H1 (cell line): ENCODE data around the gene RIN2. TPM values are rescaled to one million over a fixed set of nuclear protein-coding genes. Genes with fewer than 3 reads are reported as not detected.

Experiments
- CTCF ChIA-PET: fragments of 300-600 bp; sonication (Branson Sonifier 250); formaldehyde crosslinking; loops from one replicate; lab custom pipeline; 2021; ENCODE audit not compliant: partially characterized antibody; lab: Charles Lee
- POLR2A ChIA-PET: fragments of 300-600 bp; sonication (Branson Sonifier 250); formaldehyde crosslinking; loops from one replicate; lab custom pipeline; 2021; ENCODE audit warnings: inconsistent platforms; ENCODE audit not compliant: partially characterized antibody; lab: Charles Lee
- DNase-seq, 2 experiments: peaks; one replicate each; pipeline versions ENCODE4 v3.0.0 to v3.0.0-alpha.2; 2010 to 2022; ENCODE audit warnings: low spot score in 2 of 2, low read depth in 1 of 2, mixed read lengths in 1 of 2
- FAIRE-seq: peaks from 2 replicates; lab custom pipeline; 2011; peaks lifted over from hg19 to GRCh38; lab: Jason Lieb, UNC
- H2AFZ ChIP-seq: 2 replicates; pipeline ENCODE4 v1.8.1; 2012; ENCODE audit warnings: low read length, inconsistent platforms
- H2AK5ac ChIP-seq: 2 replicates; pipeline ENCODE4 v1.6.1; 2013; ENCODE audit warnings: low read depth, low read length
- H2BK120ac ChIP-seq: replicated peaks from 2 replicates; pipeline ENCODE3; 2013; ENCODE audit warnings: low read depth, low read length, inconsistent platforms
- H2BK12ac ChIP-seq: 2 replicates; pipeline ENCODE4 v1.6.1; 2013; ENCODE audit warnings: low read depth, low read length
- H2BK15ac ChIP-seq: 2 replicates; pipeline ENCODE4 v1.6.1; 2013; ENCODE audit warnings: low read length
- H2BK20ac ChIP-seq: 2 replicates; pipeline ENCODE4 v1.6.1; 2013; ENCODE audit warnings: low read length
- H2BK5ac ChIP-seq: 2 replicates; pipeline ENCODE4 v1.6.1; 2013; ENCODE audit warnings: low read depth, low read length
- H3K14ac ChIP-seq: 2 replicates; pipeline ENCODE4 v1.6.1; 2013; ENCODE audit warnings: inconsistent platforms; ENCODE audit not compliant: insufficient read length
- H3K18ac ChIP-seq: 2 replicates; pipeline ENCODE4 v1.6.1; 2013; ENCODE audit warnings: low read length; ENCODE audit errors: extremely low read depth
- H3K23ac ChIP-seq: 2 replicates; pipeline ENCODE4 v1.6.1; 2013; ENCODE audit warnings: inconsistent platforms; ENCODE audit not compliant: insufficient read length
- H3K23me2 ChIP-seq: 2 replicates; pipeline ENCODE4 v1.6.1; 2013; ENCODE audit warnings: low read depth, low read length
- H3K27ac ChIP-seq: 2 replicates; pipeline ENCODE4 v1.6.1; 2011; ENCODE audit warnings: low read depth, low read length, inconsistent platforms
- H3K27me3 ChIP-seq, 4 experiments: replicated peaks in 1 of 4; 1 replicate in 1 of 4; 2 replicates in 3 of 4; pipeline versions ENCODE4 v1.6.1 to v1.8.1; 2011 to 2013; ENCODE audit warnings: low read length in 3 of 4, mild to moderate bottlenecking in 3 of 4, inconsistent platforms in 2 of 4, mixed read lengths in 2 of 4, moderate library complexity in 1 of 4; ENCODE audit not compliant: control insufficient read depth in 3 of 4, insufficient read depth in 3 of 4; ENCODE audit errors: extremely low read depth in 1 of 4
- H3K36me3 ChIP-seq, 4 experiments: 2 replicates each; pipeline versions ENCODE4 v1.6.1 to v1.8.1; 2011 to 2013; ENCODE audit warnings: mild to moderate bottlenecking in 4 of 4, low read length in 3 of 4, moderate library complexity in 2 of 4, control low read depth in 1 of 4, inconsistent platforms in 1 of 4; ENCODE audit not compliant: insufficient read depth in 4 of 4, control insufficient read depth in 2 of 4
- H3K4ac ChIP-seq: replicated peaks from 2 replicates; pipeline ENCODE3; 2013; ENCODE audit warnings: low read length, low read depth, mixed read lengths, inconsistent platforms; ENCODE audit not compliant: insufficient read length
- H3K4me1 ChIP-seq, 4 experiments: replicated peaks in 1 of 4; 1 replicate in 1 of 4; 2 replicates in 3 of 4; pipeline versions ENCODE4 v1.6.1 to v1.8.1; 2011 to 2013; ENCODE audit warnings: low read length in 3 of 4, inconsistent platforms in 2 of 4, mixed read lengths in 1 of 4; ENCODE audit not compliant: insufficient read depth in 4 of 4, control insufficient read depth in 3 of 4
- H3K4me2 ChIP-seq, 2 experiments: 2 replicates each; pipeline versions ENCODE4 v1.6.1 to v1.8.1; 2011 to 2013; ENCODE audit warnings: low read depth in 2 of 2, low read length in 2 of 2, control low read depth in 1 of 2, inconsistent platforms in 1 of 2, mild to moderate bottlenecking in 1 of 2; ENCODE audit not compliant: insufficient read depth in 1 of 2
- H3K4me3 ChIP-seq, 4 experiments: fragments of 200-600, 300-600 bp in 1 of 4; sonication (generic), shearing (Covaris generic), sonication (Bioruptor Twin) in 1 of 4; 2 replicates each; pipeline versions ENCODE4 v1.5.1 to v1.8.1; 2011 to 2016; ENCODE audit warnings: low read length in 4 of 4, low read depth in 3 of 4, control low read depth in 2 of 4, inconsistent platforms in 2 of 4, mild to moderate bottlenecking in 2 of 4, mixed read lengths in 1 of 4, moderate library complexity in 1 of 4; ENCODE audit not compliant: insufficient read depth in 2 of 4; ENCODE audit errors: extremely low read depth in 1 of 4
- H3K56ac ChIP-seq: replicated peaks from 2 replicates; pipeline ENCODE3; 2013; ENCODE audit warnings: low read depth, mild to moderate bottlenecking, mixed read lengths, low read length, inconsistent platforms; ENCODE audit not compliant: insufficient read length
- H3K79me1 ChIP-seq: 2 replicates; pipeline ENCODE4 v1.6.1; 2013; ENCODE audit warnings: low read depth, low read length, control low read depth
- H3K79me2 ChIP-seq, 2 experiments: 2 replicates each; pipeline versions ENCODE4 v1.6.1 to v1.8.1; 2012 to 2013; ENCODE audit warnings: low read length in 2 of 2, mild to moderate bottlenecking in 2 of 2, inconsistent platforms in 1 of 2; ENCODE audit not compliant: insufficient read depth in 2 of 2, control insufficient read depth in 1 of 2
- H3K9ac ChIP-seq, 4 experiments: replicated peaks in 1 of 4; 1 replicate in 1 of 4; 2 replicates in 3 of 4; pipeline versions ENCODE4 v1.6.1 to v1.8.1; 2011 to 2013; ENCODE audit warnings: low read depth in 3 of 4, low read length in 3 of 4, control low read depth in 2 of 4, mild to moderate bottlenecking in 2 of 4, moderate library complexity in 2 of 4, inconsistent platforms in 1 of 4; ENCODE audit errors: extremely low read depth in 1 of 4
- H3K9me3 ChIP-seq, 2 experiments: 2 replicates each; pipeline versions ENCODE4 v1.6.1 to v1.8.1; 2012 to 2013; ENCODE audit warnings: mild to moderate bottlenecking in 2 of 2, moderate library complexity in 2 of 2, control low read depth in 1 of 2, inconsistent platforms in 1 of 2, low read depth in 1 of 2, low read length in 1 of 2, mixed read lengths in 1 of 2; ENCODE audit not compliant: insufficient read depth in 2 of 2
- H4K20me1 ChIP-seq, 2 experiments: replicated peaks in 1 of 2; 2 replicates each; pipeline versions ENCODE3 to v1.8.1; 2011 to 2013; ENCODE audit warnings: inconsistent platforms in 2 of 2, low read length in 2 of 2, mild to moderate bottlenecking in 1 of 2; ENCODE audit not compliant: insufficient read depth in 2 of 2, control insufficient read depth in 1 of 2
- H4K5ac ChIP-seq: 2 replicates; pipeline ENCODE4 v1.6.1; 2013; ENCODE audit warnings: low read length, low read depth, mixed read lengths, inconsistent platforms; ENCODE audit not compliant: insufficient read length
- H4K8ac ChIP-seq: 2 replicates; pipeline ENCODE4 v1.8.0; 2013; ENCODE audit warnings: mild to moderate bottlenecking, moderate library complexity, low read length, inconsistent platforms; ENCODE audit not compliant: insufficient read depth; ENCODE audit errors: extremely low read depth
- H4K91ac ChIP-seq: replicated peaks from 2 replicates; pipeline ENCODE3; 2013; ENCODE audit warnings: low read length, mixed read lengths, inconsistent platforms; ENCODE audit not compliant: insufficient read length
- BRCA1 ChIP-seq: IDR thresholded peaks from 2 replicates; pipeline ENCODE4 v1.6.1; 2012; ENCODE audit warnings: low read depth, low read length, improper control_type of control experiment
- JUND ChIP-seq: IDR thresholded peaks from 2 replicates; pipeline ENCODE4 v1.6.1; 2011; ENCODE audit warnings: mild to moderate bottlenecking, improper control_type of control experiment, low read length
- KDM5A ChIP-seq: fragments of 200-600 bp; IDR thresholded peaks from 2 replicates; pipeline ENCODE4 v1.7.1; 2012; ENCODE audit warnings: mild to moderate bottlenecking, low read length, inconsistent platforms, mixed read lengths
- NRF1 ChIP-seq: IDR thresholded peaks from 2 replicates; pipeline ENCODE4 v1.6.1; 2011; ENCODE audit warnings: mild to moderate bottlenecking, low read depth, low read length, improper control_type of control experiment
- RXRA ChIP-seq: IDR thresholded peaks from 2 replicates; pipeline ENCODE4 v1.6.1; 2011; ENCODE audit warnings: low read depth, mild to moderate bottlenecking, low read length, moderate library complexity; ENCODE audit not compliant: insufficient read depth
- SAP30 ChIP-seq: fragments of 300-600 bp; sonication (generic); IDR thresholded peaks from 2 replicates; pipeline ENCODE4 v1.7.1; 2012; ENCODE audit warnings: low read length, moderate library complexity, mild to moderate bottlenecking, inconsistent platforms; ENCODE audit not compliant: insufficient read depth, insufficient replicate concordance
- WGBS, 2 experiments: shearing (Covaris generic) in 1 of 2; methylation state at CpG; one replicate each; pipeline versions ENCODE4 v1.1.6 to v1.1.7; 2013 to 2015; ENCODE audit warnings: low lambda C conversion rate in 2 of 2, mixed read lengths in 2 of 2, inconsistent platforms in 1 of 2, low coverage in 1 of 2, missing lambda C conversion rate in 1 of 2; ENCODE audit not compliant: insufficient replicate concordance in 2 of 2, insufficient coverage in 1 of 2, insufficient read length in 1 of 2; ENCODE audit errors: extremely low coverage in 1 of 2, missing lambda C conversion rate in 1 of 2; 5-methylcytosine and 5-hydroxymethylcytosine counted together
- polyA plus RNA-seq, 7 experiments: library from polyadenylated mRNA; depleted of rRNA in 3 of 7; stranded (reverse) in 5 of 7; unstranded in 2 of 7; fragments of >200 nt in 5 of 7; fragments of 200-250 nt in 2 of 7; gene quantifications; 1 replicate in 5 of 7; 2 replicates in 1 of 7; 4 replicates in 1 of 7; pipeline versions ENCODE4 v1.2.1 to v1.2.3, GENCODE V29; 2011 to 2013; ENCODE audit warnings: missing spikeins in 2 of 7, mixed read lengths in 2 of 7
- total RNA-seq: library from RNA; stranded (reverse); fragmentation: NEBNext Ultra II Directional; extraction: Animal tissue kit (Norgen Biotek cat#: 25700); gene quantifications from 2 replicates; pipeline ENCODE4 v1.2.1, GENCODE V29; 2021
- TF ChIP-seq, protein P1 (sequence below): IDR thresholded peaks from 2 replicates; pipeline ENCODE4 v1.6.1; 2012; ENCODE audit warnings: low read length, inconsistent platforms
- TF ChIP-seq, protein P2 (sequence below): IDR thresholded peaks from 2 replicates; pipeline ENCODE4 v1.6.1; 2011; ENCODE audit warnings: low read length, improper control_type of control experiment
- TF ChIP-seq, protein P3 (sequence below): IDR thresholded peaks from 2 replicates; pipeline ENCODE4 v1.6.1; 2012; ENCODE audit warnings: inconsistent platforms

RIN2 gene
- total and polyA plus RNA-seq, 2 of the 8 experiments (the other 6 are each of a cell fraction or from before 2014, with no cell fraction given) = 0.20 to 1.3 TPM

DNA sequence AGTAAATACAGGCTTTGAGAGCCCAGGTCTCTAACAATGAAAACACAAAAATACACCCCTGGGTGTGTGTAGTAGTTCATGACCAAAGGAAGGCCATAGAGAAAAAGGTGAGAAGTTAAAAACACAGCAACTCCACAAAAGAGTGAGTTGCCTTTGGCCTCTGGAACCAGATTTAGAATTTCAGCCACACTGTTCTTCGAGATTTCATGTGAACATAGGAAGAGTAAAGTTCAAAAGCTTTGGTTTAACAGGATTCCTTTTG, 43.5 kb upstream of the RIN2 start:
- Histone ChIP-seq H4K91ac (no peak overlapping the region), H3K4ac (no peak overlapping the region), H2AK5ac (no peak overlapping the region), H3K9ac (no peak overlapping the region), H3K14ac (no peak overlapping the region), H3K27me3 (no peaks in the 10 kb centered on the region), H3K9me3 (peaks cover 0 to 17% of the 10 kb centered on the region in 2 experiments; a peak in 2 of 4 replicates), H3K18ac (no peak overlapping the region), H4K20me1 (peaks cover 0 to 5% of the 10 kb centered on the region in 2 experiments), H4K5ac (no peak overlapping the region), H3K79me2 (no peaks in the 10 kb centered on the region), H3K27ac (no peak overlapping the region), H3K4me2 (no peak overlapping the region), H3K56ac (no peak overlapping the region), H3K23ac (no peak overlapping the region), H2AFZ (no peak overlapping the region), H2BK120ac (no peak overlapping the region), H3K79me1 (no peaks in the 10 kb centered on the region), H3K4me3 (no peak overlapping the region), H2BK15ac (no peak overlapping the region), H3K4me1 (peaks cover 0 to 3% (median 0%) of the 10 kb centered on the region in 4 experiments; a peak in 2 of 7 replicates), H3K36me3 (no peaks in the 10 kb centered on the region; a peak in 2 of 8 replicates), H2BK5ac (no peak overlapping the region), H3K23me2 (no peaks in the 10 kb centered on the region), H2BK12ac (no peak overlapping the region), H2BK20ac (no peak overlapping the region), H4K8ac (no peak overlapping the region)
- FAIRE-seq (no peak), DNase-seq (no peak)
- WGBS, 2 experiments = 94% methylated on average over 1 of the region's 1 CpG; no CpG with 5 or more reads in 1 of the 2 experiments
- POLR2A ChIA-PET = no interaction called here
- CTCF ChIA-PET = interaction anchor here (0.7 to 1.5 kb wide), 5 partner anchors 10 to 1085 kb away, joined by 3 to 4 read pairs (median 3); no protein-coding TSS in a partner anchor
- TF ChIP-seq KDM5A = no peak
- TF ChIP-seq, protein P1, sequence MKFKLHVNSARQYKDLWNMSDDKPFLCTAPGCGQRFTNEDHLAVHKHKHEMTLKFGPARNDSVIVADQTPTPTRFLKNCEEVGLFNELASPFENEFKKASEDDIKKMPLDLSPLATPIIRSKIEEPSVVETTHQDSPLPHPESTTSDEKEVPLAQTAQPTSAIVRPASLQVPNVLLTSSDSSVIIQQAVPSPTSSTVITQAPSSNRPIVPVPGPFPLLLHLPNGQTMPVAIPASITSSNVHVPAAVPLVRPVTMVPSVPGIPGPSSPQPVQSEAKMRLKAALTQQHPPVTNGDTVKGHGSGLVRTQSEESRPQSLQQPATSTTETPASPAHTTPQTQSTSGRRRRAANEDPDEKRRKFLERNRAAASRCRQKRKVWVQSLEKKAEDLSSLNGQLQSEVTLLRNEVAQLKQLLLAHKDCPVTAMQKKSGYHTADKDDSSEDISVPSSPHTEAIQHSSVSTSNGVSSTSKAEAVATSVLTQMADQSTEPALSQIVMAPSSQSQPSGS = no peak
- TF ChIP-seq, protein P2, sequence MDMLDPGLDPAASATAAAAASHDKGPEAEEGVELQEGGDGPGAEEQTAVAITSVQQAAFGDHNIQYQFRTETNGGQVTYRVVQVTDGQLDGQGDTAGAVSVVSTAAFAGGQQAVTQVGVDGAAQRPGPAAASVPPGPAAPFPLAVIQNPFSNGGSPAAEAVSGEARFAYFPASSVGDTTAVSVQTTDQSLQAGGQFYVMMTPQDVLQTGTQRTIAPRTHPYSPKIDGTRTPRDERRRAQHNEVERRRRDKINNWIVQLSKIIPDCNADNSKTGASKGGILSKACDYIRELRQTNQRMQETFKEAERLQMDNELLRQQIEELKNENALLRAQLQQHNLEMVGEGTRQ = no peak
- TF ChIP-seq SAP30 = no peak
- no peak for TF ChIP-seq JUND
- TF ChIP-seq RXRA = no peak
- TF ChIP-seq, protein P3, sequence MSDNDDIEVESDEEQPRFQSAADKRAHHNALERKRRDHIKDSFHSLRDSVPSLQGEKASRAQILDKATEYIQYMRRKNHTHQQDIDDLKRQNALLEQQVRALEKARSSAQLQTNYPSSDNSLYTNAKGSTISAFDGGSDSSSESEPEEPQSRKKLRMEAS = no peak
- TF ChIP-seq BRCA1 = no peak
- no peak for TF ChIP-seq NRF1
